Measurements from ENCODE around the gene TSPAN7. TPM values are rescaled to one million over a fixed set of nuclear protein-coding genes. Genes with fewer than 3 reads are reported as not detected.

TSPAN7 gene
- polyA plus RNA-seq, 4 donors, result 37.6 to 67.3 (median 51.2) TPM

GRCh38 chrX:38583181-38583580 lies 21.8 kb downstream of the TSPAN7 start:
- no peak for DNase-seq (ENCODE audit: low read depth in 4 of 4, low spot score in 3 of 4)

GRCh38 chrX:38594434-38594833 lies 33.1 kb downstream of the TSPAN7 start:
- DNase-seq (ENCODE audit: low read depth in 4 of 4, low spot score in 3 of 4), result no peak

GRCh38 chrX:38595801-38596200 lies 34.5 kb downstream of the TSPAN7 start:
- no peak for DNase-seq (ENCODE audit: low read depth in 4 of 4, low spot score in 3 of 4)

- DNase-seq (ENCODE audit: low read depth in 4 of 4, low spot score in 3 of 4), result no peak
Measured at GRCh38 chrX:38596939-38597338, 35.6 kb downstream of the TSPAN7 start.

- DNase-seq (ENCODE audit: low read depth in 4 of 4, low spot score in 3 of 4), result no peak
Measured at GRCh38 chrX:38599796-38600755, 38.7 kb downstream of the TSPAN7 start.

DNA sequence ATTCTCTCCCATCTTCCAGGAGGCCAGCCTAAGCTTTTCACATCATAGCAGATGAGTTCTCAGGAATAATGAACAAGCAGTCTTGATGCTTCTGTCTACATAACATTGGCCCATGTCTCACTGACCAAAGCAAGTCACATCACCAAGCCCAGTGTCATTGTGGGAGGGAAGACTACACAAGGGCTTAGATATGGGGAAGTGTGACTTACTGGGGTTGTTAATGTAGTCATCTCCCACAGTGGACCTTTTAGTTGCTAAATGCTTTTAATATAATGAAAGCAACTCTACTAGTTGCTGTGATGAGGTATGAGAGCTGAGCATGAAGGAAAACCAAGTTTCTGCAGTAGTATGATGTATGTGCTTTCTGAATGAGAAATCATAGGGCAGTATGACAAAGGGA lies 40.5 kb downstream of the TSPAN7 start:
- no peak for DNase-seq (ENCODE audit: low read depth in 4 of 4, low spot score in 3 of 4)

GRCh38 chrX:38606821-38607220 lies 45.5 kb downstream of the TSPAN7 start:
- no peak for DNase-seq (ENCODE audit: low read depth in 4 of 4, low spot score in 3 of 4)

DNA sequence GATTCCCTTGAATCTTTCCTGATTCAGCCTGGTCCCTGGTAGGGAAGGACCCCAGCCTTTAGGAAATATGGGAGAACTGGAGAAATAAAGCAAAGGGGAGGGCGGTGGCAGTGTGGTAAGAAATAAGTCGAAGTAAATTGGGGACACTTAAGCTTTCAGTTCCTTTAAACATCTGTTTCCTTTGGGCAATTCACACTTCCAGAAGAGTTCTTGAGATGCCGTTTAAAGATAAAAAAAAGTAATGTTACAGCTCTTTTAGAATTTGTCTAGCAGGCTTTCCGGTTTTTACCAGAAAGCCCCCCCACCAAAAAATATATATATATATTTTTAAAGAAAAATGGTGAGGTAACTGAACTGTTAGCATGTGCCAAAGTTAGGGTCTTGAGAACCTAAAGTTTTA lies 46.6 kb downstream of the TSPAN7 start:
- no peak for DNase-seq (ENCODE audit: low read depth in 4 of 4, low spot score in 3 of 4)

DNA sequence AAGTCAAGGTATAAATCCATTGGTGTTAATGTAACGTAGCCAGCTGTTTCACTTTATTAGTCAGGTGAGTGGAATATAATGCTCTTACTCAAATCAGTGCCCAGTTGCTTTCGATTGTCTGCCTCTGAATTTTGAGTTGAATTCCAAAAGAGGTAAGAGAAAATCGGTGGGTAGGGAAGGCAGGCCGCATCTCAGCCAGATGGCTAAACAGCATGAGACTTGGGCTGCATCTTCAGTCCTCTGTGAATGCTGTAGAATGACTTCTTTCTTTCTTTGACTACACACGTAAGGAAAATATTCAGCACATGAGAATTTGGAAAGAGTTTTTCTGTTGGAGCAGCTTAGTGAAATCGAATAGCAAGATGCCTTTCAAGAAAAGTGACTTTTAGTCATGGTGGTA lies 49.5 kb downstream of the TSPAN7 start:
- no peak for DNase-seq (ENCODE audit: low read depth in 4 of 4, low spot score in 3 of 4)

- DNase-seq (ENCODE audit: low read depth in 4 of 4, low spot score in 3 of 4), result no peak
Measured at GRCh38 chrX:38612281-38612680, 50.9 kb downstream of the TSPAN7 start.

- DNase-seq (ENCODE audit: low read depth in 4 of 4, low spot score in 3 of 4), result no peak
Measured at GRCh38 chrX:38614485-38614884, 53.1 kb downstream of the TSPAN7 start.

DNA sequence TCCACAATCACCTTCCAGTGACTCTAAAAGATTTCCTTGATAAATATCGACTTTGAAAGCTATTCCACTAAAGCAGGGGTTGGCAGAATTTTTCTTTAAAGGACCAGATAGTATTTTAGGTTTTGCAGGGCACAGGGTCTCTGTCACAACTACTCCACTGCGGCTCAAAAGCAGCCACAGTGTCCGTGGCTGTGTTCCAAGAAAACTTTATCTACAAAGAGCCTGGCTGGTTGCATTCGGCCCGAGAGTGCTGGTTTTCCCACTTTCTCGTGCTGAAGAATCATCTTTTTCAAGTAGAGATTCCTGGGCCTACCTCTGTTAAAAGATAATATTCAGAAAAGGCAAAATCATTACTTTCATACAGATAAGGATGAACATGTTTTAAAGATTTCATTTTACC lies 55.6 kb downstream of the TSPAN7 start:
- DNase-seq (ENCODE audit: low read depth in 4 of 4, low spot score in 3 of 4), result no peak

DNA sequence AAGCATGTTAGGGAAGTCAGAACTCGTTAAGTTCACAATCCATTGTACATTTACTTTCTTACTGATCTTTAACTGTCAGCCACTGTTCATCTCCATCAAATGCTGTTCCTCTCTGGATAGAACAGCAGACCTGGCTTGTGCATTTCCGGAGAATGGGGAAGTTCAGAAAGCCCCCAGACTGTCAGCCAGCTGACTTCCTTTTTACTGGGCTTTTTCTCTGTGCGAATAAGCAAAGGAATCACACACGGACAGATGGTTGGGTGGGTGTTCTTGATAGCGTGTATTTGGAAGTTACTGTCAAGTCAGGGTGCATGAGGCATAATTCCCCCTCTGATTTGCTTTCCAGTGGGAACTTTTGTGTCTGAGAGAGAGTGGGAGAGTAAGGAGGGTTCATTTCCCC lies 56.8 kb downstream of the TSPAN7 start:
- DNase-seq (ENCODE audit: low read depth in 4 of 4, low spot score in 3 of 4), result no peak

GRCh38 chrX:38620623-38621022 lies 59.3 kb downstream of the TSPAN7 start:
- DNase-seq (ENCODE audit: low read depth in 4 of 4, low spot score in 3 of 4), result no peak

DNA sequence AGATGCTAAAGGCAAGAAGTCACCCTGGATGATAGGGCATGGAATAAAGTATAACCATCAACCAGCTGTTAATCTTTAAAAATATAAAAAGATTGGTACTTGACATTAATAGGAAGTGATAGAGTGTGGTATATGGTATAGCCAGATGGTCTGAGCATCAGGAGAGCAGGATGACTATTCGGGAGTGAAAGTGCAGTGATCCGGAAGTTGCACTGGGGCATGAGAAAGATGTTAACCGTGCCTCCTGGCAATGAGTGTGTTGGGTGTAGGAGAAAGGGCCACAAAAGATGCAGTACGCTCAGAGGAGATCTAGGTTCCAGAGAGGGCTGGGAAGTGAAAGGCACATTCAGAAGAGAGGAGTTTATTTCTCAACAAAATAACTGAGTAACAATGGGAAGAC lies 65.0 kb downstream of the TSPAN7 start:
- DNase-seq (ENCODE audit: low read depth in 4 of 4, low spot score in 3 of 4), result no peak

- DNase-seq (ENCODE audit: low read depth in 4 of 4, low spot score in 3 of 4), result no peak
Measured at GRCh38 chrX:38627683-38628082, 66.3 kb downstream of the TSPAN7 start.

- DNase-seq (ENCODE audit: low read depth in 4 of 4, low spot score in 3 of 4), result no peak
Measured at GRCh38 chrX:38628587-38628986, 67.2 kb downstream of the TSPAN7 start.

GRCh38 chrX:38632516-38632915 lies 71.2 kb downstream of the TSPAN7 start:
- DNase-seq (ENCODE audit: low read depth in 4 of 4, low spot score in 3 of 4), result no peak

GRCh38 chrX:38634665-38635064 lies 73.3 kb downstream of the TSPAN7 start:
- DNase-seq (ENCODE audit: low read depth in 4 of 4, low spot score in 3 of 4), result no peak

- DNase-seq (ENCODE audit: low read depth in 4 of 4, low spot score in 3 of 4), result no peak
Measured at GRCh38 chrX:38636949-38637819, 75.8 kb downstream of the TSPAN7 start.

- no peak for DNase-seq (ENCODE audit: low read depth in 4 of 4, low spot score in 3 of 4)
Measured at GRCh38 chrX:38638952-38639529, 77.7 kb downstream of the TSPAN7 start.

Measured in left renal pelvis (tissue), 4 donors.